ENCODE measurements around the gene LIN7B.
A peak's percentile ranks its signal among the peaks of the same experiment; 100 is the strongest.

LIN7B gene

GRCh38 chr19:49152119-49152550 lies 38.0 kb downstream of the LIN7B start:
- ChIA-PET POLR2A (interaction anchor here (0.5 to 3.8 kb wide), 4 partner anchors 35 to 322 kb away, joined by 3 to 22 read pairs (median 5); partner anchors contain the start of gene LIN7B), CTCF (interaction anchor here (1.3 kb wide), 1 partner anchor 47 kb away, joined by 7 read pairs; no protein-coding TSS in a partner anchor)

GRCh38 chr19:49153167-49153809 lies 39.1 kb downstream of the LIN7B start:
- no peaks in the 10 kb centered on the region for H3K9me3 ChIP-seq (ENCODE audit: control insufficient read depth, insufficient read depth, low read depth, low read length)
- peaks cover 10% of the 10 kb centered on the region for H3K4me1 ChIP-seq (ENCODE audit: control insufficient read depth, insufficient read depth, low read length)
- ChIA-PET CTCF (interaction anchor here (0.7 kb wide), 1 partner anchor 60 kb away, joined by 3 read pairs; no protein-coding TSS in a partner anchor), POLR2A (no interaction called here)
- TF ChIP-seq EGR2 (tag by site-specific recombination; IDR thresholded peaks at IDR 0.05; ENCODE audit: low read depth) (peak; percentile 12; the same call in 1 of the 2 replicates), ZNF423 (tag by site-specific recombination; IDR thresholded peaks at IDR 0.05) (no peak), ZNF513 (tag by site-specific recombination; IDR thresholded peaks at IDR 0.05) (peak; percentile 96)
- no peak overlapping the region for H3K4me3 ChIP-seq (ENCODE audit: low read depth, low read length)
- H3K27ac ChIP-seq (ENCODE audit: extremely low read depth, low read depth, low read length) = no peak overlapping the region
- no peaks in the 10 kb centered on the region for H3K36me3 ChIP-seq (ENCODE audit: control insufficient read depth in 2 of 2, insufficient read depth in 1 of 2, low read length in 2 of 2)

More at GRCh38 chr19:49152119-49152550, 38.0 kb downstream of the LIN7B start:
- H3K9me3 ChIP-seq (ENCODE audit: control insufficient read depth, insufficient read depth, low read depth, low read length) = no peaks in the 10 kb centered on the region
- no peaks in the 10 kb centered on the region for H3K36me3 ChIP-seq (ENCODE audit: control insufficient read depth in 2 of 2, insufficient read depth in 1 of 2, low read length in 2 of 2)
- peaks cover 6% of the 10 kb centered on the region for H3K4me1 ChIP-seq (ENCODE audit: control insufficient read depth, insufficient read depth, low read length)
- TF ChIP-seq ZNF223 (tag by site-specific recombination; IDR thresholded peaks at IDR 0.05) (no peak), ZBTB7A (tag by site-specific recombination; IDR thresholded peaks at IDR 0.05; ENCODE audit: low read depth) (0 out of 2 replicates have a peak, but pooled peaks have one; percentile 29), BCL11B (tag by site-specific recombination; IDR thresholded peaks at IDR 0.05; ENCODE audit: low read depth) (peak; percentile 58; the same call in 1 of the 2 replicates), ZNF610 (tag by site-specific recombination; IDR thresholded peaks at IDR 0.05; ENCODE audit: borderline replicate concordance) (no peak), ZFP3 (tag by site-specific recombination; IDR thresholded peaks at IDR 0.05; ENCODE audit: low read depth) (no peak), HIC1 (tag by site-specific recombination; IDR thresholded peaks at IDR 0.05) (no peak), ZSCAN18 (tag by site-specific recombination; IDR thresholded peaks at IDR 0.05) (no peak), ZNF37A (tag by site-specific recombination; IDR thresholded peaks at IDR 0.05) (no peak), SP3 (tag by site-specific recombination; IDR thresholded peaks at IDR 0.05) (peak; percentile 81), ZBTB20 (tag by site-specific recombination; IDR thresholded peaks at IDR 0.05) (no peak), ZNF670 (tag by site-specific recombination; IDR thresholded peaks at IDR 0.05; ENCODE audit: low read depth) (no peak), ZNF140 (tag by site-specific recombination; IDR thresholded peaks at IDR 0.05) (no peak), BCL11A (tag by site-specific recombination; IDR thresholded peaks at IDR 0.05; ENCODE audit: low read depth) (no peak), ZNF837 (tag by site-specific recombination; IDR thresholded peaks at IDR 0.05) (no peak), ZNF777 (tag by site-specific recombination; IDR thresholded peaks at IDR 0.05; ENCODE audit: borderline replicate concordance) (no peak), ZNF626 (tag by site-specific recombination; IDR thresholded peaks at IDR 0.05) (no peak)
- H3K27ac ChIP-seq (ENCODE audit: extremely low read depth, low read depth, low read length) = no peak overlapping the region
- no peak overlapping the region for H3K4me3 ChIP-seq (ENCODE audit: low read depth, low read length)

Data from HEK293 (cell line).